ENCODE measurements around the gene MOAP1.
"Not testable (repeated sequence)": the region's sequence is repeated elsewhere in the genome, so short reads cannot be mapped to it uniquely, and the experiment has no call there.

MOAP1 gene

GRCh38 chr14:93148979-93149378 lies 35.7 kb downstream of the MOAP1 start:
- DNase-seq (ENCODE audit: low spot score) (no peak), ATAC-seq (ENCODE audit: low read depth) (no peak)
- TF ChIP-seq, protein P1, sequence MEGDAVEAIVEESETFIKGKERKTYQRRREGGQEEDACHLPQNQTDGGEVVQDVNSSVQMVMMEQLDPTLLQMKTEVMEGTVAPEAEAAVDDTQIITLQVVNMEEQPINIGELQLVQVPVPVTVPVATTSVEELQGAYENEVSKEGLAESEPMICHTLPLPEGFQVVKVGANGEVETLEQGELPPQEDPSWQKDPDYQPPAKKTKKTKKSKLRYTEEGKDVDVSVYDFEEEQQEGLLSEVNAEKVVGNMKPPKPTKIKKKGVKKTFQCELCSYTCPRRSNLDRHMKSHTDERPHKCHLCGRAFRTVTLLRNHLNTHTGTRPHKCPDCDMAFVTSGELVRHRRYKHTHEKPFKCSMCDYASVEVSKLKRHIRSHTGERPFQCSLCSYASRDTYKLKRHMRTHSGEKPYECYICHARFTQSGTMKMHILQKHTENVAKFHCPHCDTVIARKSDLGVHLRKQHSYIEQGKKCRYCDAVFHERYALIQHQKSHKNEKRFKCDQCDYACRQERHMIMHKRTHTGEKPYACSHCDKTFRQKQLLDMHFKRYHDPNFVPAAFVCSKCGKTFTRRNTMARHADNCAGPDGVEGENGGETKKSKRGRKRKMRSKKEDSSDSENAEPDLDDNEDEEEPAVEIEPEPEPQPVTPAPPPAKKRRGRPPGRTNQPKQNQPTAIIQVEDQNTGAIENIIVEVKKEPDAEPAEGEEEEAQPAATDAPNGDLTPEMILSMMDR (IDR thresholded peaks at IDR 0.05; ENCODE audit: poor library complexity, severe bottlenecking): no peak
- H3K9me3 ChIP-seq (ENCODE audit: severe bottlenecking): no peaks in the 10 kb centered on the region
- no peaks in the 10 kb centered on the region for H3K27me3 ChIP-seq (ENCODE audit: insufficient read depth, poor library complexity, severe bottlenecking)
- H3K4me3 ChIP-seq (ENCODE audit: severe bottlenecking): no peak overlapping the region
- H3K27ac ChIP-seq (ENCODE audit: poor library complexity, severe bottlenecking): no peak overlapping the region
- no peaks in the 10 kb centered on the region for H3K36me3 ChIP-seq (ENCODE audit: low read depth)
- H3K4me1 ChIP-seq (ENCODE audit: insufficient read depth, poor library complexity, severe bottlenecking): peaks cover 19% of the 10 kb centered on the region

DNA sequence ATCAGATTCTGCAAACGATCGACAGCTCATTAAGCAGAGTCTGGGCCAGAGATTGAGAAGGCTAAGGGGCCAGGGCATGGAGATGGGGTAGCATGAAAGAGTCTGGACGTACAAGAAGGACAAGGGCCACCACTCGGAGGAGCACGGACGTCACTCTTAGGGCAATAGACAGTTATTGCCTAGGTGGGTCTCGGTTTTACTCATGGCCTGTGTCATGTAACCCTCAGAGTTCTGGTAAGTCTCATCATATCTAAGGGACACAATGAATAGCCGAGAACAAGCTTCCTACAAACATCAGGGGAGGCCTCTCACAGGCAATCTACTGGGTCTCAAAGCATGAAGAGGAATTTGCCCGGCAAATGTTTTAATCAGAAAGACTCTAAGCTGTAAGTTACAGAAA lies 38.6 kb downstream of the MOAP1 start:
- no peak for DNase-seq (ENCODE audit: low spot score)
- ATAC-seq (ENCODE audit: low read depth): no peak
- TF ChIP-seq, protein P1 (IDR thresholded peaks at IDR 0.05; ENCODE audit: poor library complexity, severe bottlenecking): no peak
- Histone ChIP-seq H3K36me3 (ENCODE audit: low read depth) (no peaks in the 10 kb centered on the region), H3K4me1 (ENCODE audit: insufficient read depth, poor library complexity, severe bottlenecking) (peaks cover 11% of the 10 kb centered on the region), H3K27ac (ENCODE audit: poor library complexity, severe bottlenecking) (no peak overlapping the region), H3K4me3 (ENCODE audit: severe bottlenecking) (no peak overlapping the region), H3K27me3 (ENCODE audit: insufficient read depth, poor library complexity, severe bottlenecking) (no peaks in the 10 kb centered on the region), H3K9me3 (ENCODE audit: severe bottlenecking) (no peaks in the 10 kb centered on the region)

- TF ChIP-seq, protein P1 (IDR thresholded peaks at IDR 0.05; ENCODE audit: poor library complexity, severe bottlenecking): no peak
- Histone ChIP-seq H3K4me1 (ENCODE audit: insufficient read depth, poor library complexity, severe bottlenecking) (no peaks in the 10 kb centered on the region), H3K9me3 (ENCODE audit: severe bottlenecking) (no peaks in the 10 kb centered on the region), H3K27ac (ENCODE audit: poor library complexity, severe bottlenecking) (no peak overlapping the region), H3K27me3 (ENCODE audit: insufficient read depth, poor library complexity, severe bottlenecking) (no peaks in the 10 kb centered on the region), H3K36me3 (ENCODE audit: low read depth) (no peaks in the 10 kb centered on the region), H3K4me3 (ENCODE audit: severe bottlenecking) (no peak overlapping the region)
- DNase-seq (ENCODE audit: low spot score) (no peak), ATAC-seq (ENCODE audit: low read depth) (no peak)
Measured at GRCh38 chr14:93142854-93143652, 41.6 kb downstream of the MOAP1 start.

DNA sequence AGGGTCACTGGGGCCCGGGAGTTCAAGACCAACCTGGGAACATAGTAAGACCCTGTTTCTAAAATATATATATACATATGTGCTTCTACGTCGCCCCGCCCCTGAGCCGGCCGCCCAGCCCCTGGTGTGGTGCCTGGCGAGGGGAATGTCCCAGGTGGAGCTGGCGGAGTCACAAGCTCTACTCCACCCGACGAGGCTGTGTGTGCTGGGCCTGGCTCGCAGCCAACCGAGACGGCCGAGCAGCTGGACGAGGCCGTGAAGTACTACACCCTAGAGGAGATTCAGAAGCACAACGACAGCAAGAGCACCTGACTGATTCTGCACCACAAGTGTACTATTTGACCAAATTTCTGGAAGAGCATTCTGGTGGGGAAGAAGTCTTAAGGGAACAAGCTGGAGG lies 46.8 kb downstream of the MOAP1 start:
- no peak for DNase-seq (ENCODE audit: low spot score)
- H3K27ac ChIP-seq (ENCODE audit: poor library complexity, severe bottlenecking): no peak overlapping the region
- H3K4me1 ChIP-seq (ENCODE audit: insufficient read depth, poor library complexity, severe bottlenecking): peaks cover 11% of the 10 kb centered on the region

GRCh38 chr14:93136508-93136907 lies 48.2 kb downstream of the MOAP1 start:
- peaks cover 18% of the 10 kb centered on the region for H3K4me1 ChIP-seq (ENCODE audit: insufficient read depth, poor library complexity, severe bottlenecking)
- not testable (repeated sequence) for H3K27ac ChIP-seq (ENCODE audit: poor library complexity, severe bottlenecking); H3K9me3 ChIP-seq (ENCODE audit: severe bottlenecking); DNase-seq (ENCODE audit: low spot score); ATAC-seq (ENCODE audit: low read depth); H3K36me3 ChIP-seq (ENCODE audit: low read depth); H3K4me3 ChIP-seq (ENCODE audit: severe bottlenecking); H3K27me3 ChIP-seq (ENCODE audit: insufficient read depth, poor library complexity, severe bottlenecking)

More for the DNA sequence above, 46.8 kb downstream of the MOAP1 start:
- H3K27me3 ChIP-seq (ENCODE audit: insufficient read depth, poor library complexity, severe bottlenecking): no peaks in the 10 kb centered on the region
- TF ChIP-seq, protein P1 (IDR thresholded peaks at IDR 0.05; ENCODE audit: poor library complexity, severe bottlenecking): peak; percentile 44
- H3K36me3 ChIP-seq (ENCODE audit: low read depth): no peaks in the 10 kb centered on the region
- H3K9me3 ChIP-seq (ENCODE audit: severe bottlenecking): no peaks in the 10 kb centered on the region
- no peak overlapping the region for H3K4me3 ChIP-seq (ENCODE audit: severe bottlenecking)
- peak; percentile 33; the same call in 2 of the 3 replicates for ATAC-seq (ENCODE audit: low read depth)
